SU-DHL-6 (cell line): Measurements from ENCODE around the gene FAM3D.

Experiments
- CTCF ChIP-seq: fragments of 200-600 bp; sonication (generic); IDR thresholded peaks from one replicate; pipeline ENCODE4 v1.5.1; 2017; ENCODE audit warnings: antibody characterized with exemption, mild to moderate bottlenecking, low read length, moderate library complexity; ENCODE audit not compliant: insufficient read depth, poor library complexity, severe bottlenecking
- EZH2phosphoT487 ChIP-seq: fragments of 200-600 bp; sonication (generic), shearing (Covaris generic); conservative IDR thresholded peaks from 2 replicates; pipeline ENCODE4 v1.6.1; 2018; ENCODE audit warnings: mild to moderate bottlenecking, antibody characterized with exemption, low read length, moderate library complexity, mixed read lengths

GRCh38 chr3:58629629-58630028 lies 36.9 kb downstream of the FAM3D start:
- TF ChIP-seq CTCF, result no peak
- TF ChIP-seq EZH2phosphoT487, result no peak
